Measurements from ENCODE around the gene PTX4.

GRCh38 chr16:1449201-1449788 lies 39.4 kb downstream of the PTX4 start:
- no peak for TF ChIP-seq CTCF (conservative IDR thresholded peaks at IDR 0.05; ENCODE audit: low read depth, low read length)
- TF ChIP-seq EZH2phosphoT487 (IDR thresholded peaks at IDR 0.05; ENCODE audit: borderline replicate concordance, low read length): no peak
- TF ChIP-seq EZH2 (IDR thresholded peaks at IDR 0.05; ENCODE audit: low read length, unreplicated experiment): no peak

Measured in PC-3 (cell line).